Measurements from ENCODE around the gene DMKN.

DNA sequence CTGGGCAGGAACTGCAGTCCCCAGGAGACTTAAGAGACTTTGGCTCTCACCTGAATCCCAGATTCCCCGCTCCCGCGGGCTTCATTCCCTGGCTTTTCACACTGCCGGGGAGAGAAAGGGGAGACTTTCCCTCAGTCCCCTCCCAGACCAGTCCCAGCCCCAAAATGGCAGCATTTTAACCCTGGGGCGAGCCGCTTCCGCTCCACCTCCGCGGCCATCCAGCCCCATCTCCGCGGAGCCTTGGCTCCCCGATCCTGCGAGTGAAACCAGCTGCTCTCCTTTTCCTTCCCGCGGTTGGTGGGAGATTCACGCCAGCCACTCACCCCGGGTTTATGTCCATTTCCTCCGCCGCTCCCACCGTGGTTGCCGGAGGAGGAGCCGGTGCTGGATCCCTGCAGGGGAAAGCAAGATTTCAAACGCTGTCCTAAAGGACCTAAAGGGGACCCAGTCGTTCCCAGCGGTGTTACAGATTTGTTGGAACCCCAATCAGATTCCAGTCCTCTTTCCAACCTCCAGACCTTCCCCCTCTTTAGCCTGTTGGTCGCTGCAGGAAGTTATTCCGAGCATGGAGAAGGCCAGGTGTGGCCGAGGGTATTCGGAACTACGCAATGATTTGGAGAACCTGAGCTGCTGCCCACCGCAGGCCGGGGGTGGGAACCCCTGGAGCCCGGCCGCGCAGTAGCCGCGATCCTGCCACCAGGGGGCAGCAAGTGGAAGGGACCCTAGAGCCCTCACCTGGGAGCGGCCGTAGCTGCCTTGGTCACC lies 3.4 kb downstream of the DMKN start:
- TF ChIP-seq, protein P1, sequence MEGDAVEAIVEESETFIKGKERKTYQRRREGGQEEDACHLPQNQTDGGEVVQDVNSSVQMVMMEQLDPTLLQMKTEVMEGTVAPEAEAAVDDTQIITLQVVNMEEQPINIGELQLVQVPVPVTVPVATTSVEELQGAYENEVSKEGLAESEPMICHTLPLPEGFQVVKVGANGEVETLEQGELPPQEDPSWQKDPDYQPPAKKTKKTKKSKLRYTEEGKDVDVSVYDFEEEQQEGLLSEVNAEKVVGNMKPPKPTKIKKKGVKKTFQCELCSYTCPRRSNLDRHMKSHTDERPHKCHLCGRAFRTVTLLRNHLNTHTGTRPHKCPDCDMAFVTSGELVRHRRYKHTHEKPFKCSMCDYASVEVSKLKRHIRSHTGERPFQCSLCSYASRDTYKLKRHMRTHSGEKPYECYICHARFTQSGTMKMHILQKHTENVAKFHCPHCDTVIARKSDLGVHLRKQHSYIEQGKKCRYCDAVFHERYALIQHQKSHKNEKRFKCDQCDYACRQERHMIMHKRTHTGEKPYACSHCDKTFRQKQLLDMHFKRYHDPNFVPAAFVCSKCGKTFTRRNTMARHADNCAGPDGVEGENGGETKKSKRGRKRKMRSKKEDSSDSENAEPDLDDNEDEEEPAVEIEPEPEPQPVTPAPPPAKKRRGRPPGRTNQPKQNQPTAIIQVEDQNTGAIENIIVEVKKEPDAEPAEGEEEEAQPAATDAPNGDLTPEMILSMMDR (IDR thresholded peaks at IDR 0.05): peak; percentile 99
- no peak for TF ChIP-seq POLR2AphosphoS5 (IDR thresholded peaks at IDR 0.05; ENCODE audit: low read depth, low read length)

Data from Panc1 (cell line).